ENCODE results near the gene ZNF211. TPM values are rescaled to one million over a fixed set of nuclear protein-coding genes. Genes with fewer than 3 reads are reported as not detected.

ZNF211 gene
- total and polyA plus RNA-seq, 9 of the 15 experiments (the other 6 are each of a cell fraction or from before 2014, with no cell fraction given) = 1.3 to 11.6 (median 4.5) TPM

DNA sequence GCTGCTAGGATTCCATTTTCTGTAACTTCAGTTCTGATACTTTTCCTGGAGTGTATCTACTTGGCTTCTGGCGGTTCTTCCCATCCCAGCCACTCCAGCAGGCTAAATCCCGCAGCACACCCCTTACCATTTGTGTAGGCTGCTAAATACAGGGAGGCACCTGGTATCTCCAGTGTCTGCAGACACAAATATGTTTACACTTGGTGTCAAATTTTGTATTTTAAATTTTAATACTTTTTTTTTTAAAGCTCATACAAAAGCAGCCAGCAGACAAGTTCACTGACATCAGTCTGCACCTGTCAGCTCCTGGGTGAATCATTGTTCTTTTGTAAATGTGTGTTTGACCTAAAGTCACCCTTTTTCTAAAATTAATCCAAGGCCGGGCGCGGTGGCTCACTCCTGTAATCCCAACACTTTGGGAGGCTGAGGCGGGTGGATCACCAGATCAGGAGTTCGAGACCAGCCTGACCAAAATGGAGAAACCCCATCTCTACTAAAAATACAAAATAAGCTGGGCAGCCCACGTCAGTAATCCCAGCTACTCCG is 32.4 kb downstream of the ZNF211 start (continued):
- TF ChIP-seq, protein P1, sequence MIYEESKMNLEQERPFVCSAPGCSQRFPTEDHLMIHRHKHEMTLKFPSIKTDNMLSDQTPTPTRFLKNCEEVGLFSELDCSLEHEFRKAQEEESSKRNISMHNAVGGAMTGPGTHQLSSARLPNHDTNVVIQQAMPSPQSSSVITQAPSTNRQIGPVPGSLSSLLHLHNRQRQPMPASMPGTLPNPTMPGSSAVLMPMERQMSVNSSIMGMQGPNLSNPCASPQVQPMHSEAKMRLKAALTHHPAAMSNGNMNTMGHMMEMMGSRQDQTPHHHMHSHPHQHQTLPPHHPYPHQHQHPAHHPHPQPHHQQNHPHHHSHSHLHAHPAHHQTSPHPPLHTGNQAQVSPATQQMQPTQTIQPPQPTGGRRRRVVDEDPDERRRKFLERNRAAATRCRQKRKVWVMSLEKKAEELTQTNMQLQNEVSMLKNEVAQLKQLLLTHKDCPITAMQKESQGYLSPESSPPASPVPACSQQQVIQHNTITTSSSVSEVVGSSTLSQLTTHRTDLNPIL (CRISPR knock-in tag; IDR thresholded peaks at IDR 0.05) = no peak

DNA sequence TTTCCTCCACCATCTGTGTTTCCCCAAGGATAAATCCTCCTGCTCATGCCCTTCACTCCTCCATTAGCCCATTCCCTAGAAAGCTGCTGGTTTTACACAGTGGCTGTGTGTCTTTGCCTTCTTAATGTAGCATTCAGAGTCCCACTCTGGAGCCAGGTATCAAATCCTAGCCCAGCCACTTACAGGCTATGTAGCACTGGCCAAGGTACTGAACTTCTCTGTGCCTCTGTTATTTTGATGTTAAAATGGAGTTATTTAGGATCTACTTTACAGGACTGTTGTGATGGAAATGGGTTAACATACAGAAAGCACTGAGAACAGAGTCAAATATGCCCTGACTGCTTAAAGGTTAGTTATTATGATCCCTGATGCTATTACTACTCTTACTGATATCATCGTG is 34.3 kb downstream of the ZNF211 start:
- Histone ChIP-seq H3K27ac (ENCODE audit: extremely low read depth, low read depth, low read length) (no peak overlapping the region), H4K20me1 (replicated peaks; ENCODE audit: control insufficient read depth, insufficient read depth, low read length) (no peaks in the 10 kb centered on the region), H3K4me1 (replicated peaks in 1 of 2; ENCODE audit: control insufficient read depth in 2 of 2, insufficient read depth in 2 of 2, low read length in 2 of 2) (peaks cover 0 to 8% of the 10 kb centered on the region in 2 experiments; a peak in 3 of 5 replicates), H3K36me3 (ENCODE audit: control insufficient read depth, insufficient read depth, low read length) (no peaks in the 10 kb centered on the region), H3K9ac (ENCODE audit: insufficient read depth in 1 of 2, low read depth in 2 of 2, low read length in 2 of 2) (no peak overlapping the region), H3K27me3 (ENCODE audit: control insufficient read depth in 2 of 2, insufficient read depth in 2 of 2, low read length in 2 of 2) (peaks cover 12 to 20% of the 10 kb centered on the region in 2 experiments), H3K9me1 (ENCODE audit: control insufficient read depth, insufficient read depth, low read length) (no peaks in the 10 kb centered on the region), H3K4me3 (no peak overlapping the region), H3K4me2 (ENCODE audit: insufficient read depth, low read length) (no peak overlapping the region), H3K79me2 (ENCODE audit: control insufficient read depth, insufficient read depth, low read length) (no peaks in the 10 kb centered on the region), H3K9me3 (replicated peaks; ENCODE audit: control insufficient read depth, insufficient read depth, low read depth, low read length) (no peaks in the 10 kb centered on the region), H2AFZ (ENCODE audit: low read depth, low read length) (no peak overlapping the region)
- in situ Hi-C loops (cut with MboI) (no loop called here), intact Hi-C loops (cut with micrococcal nuclease) (no loop called here)
- no peak for DNase-seq (ENCODE audit: extremely low read depth in 1 of 4, low spot score in 3 of 4)
- ChIA-PET POLR2A (no interaction called here), CTCF (ENCODE audit: low intra/inter-chr PET ratio) (no interaction called here)
- no TSS peak for BruUV-seq (replicated peaks)
- 8% methylated on average over 1 of the region's 1 CpG for WGBS (ENCODE audit: insufficient coverage, low coverage, missing lambda C conversion rate)
- ATAC-seq = no peak
- FAIRE-seq = no peak
- peak; percentile 54; the same call in 1 of the 2 replicates for TF ChIP-seq EHMT2 (IDR thresholded peaks at IDR 0.05)
- no peak for TF ChIP-seq ZNF785 (CRISPR knock-in tag; IDR thresholded peaks at IDR 0.05)
- TF ChIP-seq CTBP1 (IDR thresholded peaks at IDR 0.05; ENCODE audit: borderline replicate concordance) = no peak
- TF ChIP-seq SMAD3 (CRISPR knock-in tag; conservative IDR thresholded peaks at IDR 0.05) = no peak
- TF ChIP-seq, protein P2, sequence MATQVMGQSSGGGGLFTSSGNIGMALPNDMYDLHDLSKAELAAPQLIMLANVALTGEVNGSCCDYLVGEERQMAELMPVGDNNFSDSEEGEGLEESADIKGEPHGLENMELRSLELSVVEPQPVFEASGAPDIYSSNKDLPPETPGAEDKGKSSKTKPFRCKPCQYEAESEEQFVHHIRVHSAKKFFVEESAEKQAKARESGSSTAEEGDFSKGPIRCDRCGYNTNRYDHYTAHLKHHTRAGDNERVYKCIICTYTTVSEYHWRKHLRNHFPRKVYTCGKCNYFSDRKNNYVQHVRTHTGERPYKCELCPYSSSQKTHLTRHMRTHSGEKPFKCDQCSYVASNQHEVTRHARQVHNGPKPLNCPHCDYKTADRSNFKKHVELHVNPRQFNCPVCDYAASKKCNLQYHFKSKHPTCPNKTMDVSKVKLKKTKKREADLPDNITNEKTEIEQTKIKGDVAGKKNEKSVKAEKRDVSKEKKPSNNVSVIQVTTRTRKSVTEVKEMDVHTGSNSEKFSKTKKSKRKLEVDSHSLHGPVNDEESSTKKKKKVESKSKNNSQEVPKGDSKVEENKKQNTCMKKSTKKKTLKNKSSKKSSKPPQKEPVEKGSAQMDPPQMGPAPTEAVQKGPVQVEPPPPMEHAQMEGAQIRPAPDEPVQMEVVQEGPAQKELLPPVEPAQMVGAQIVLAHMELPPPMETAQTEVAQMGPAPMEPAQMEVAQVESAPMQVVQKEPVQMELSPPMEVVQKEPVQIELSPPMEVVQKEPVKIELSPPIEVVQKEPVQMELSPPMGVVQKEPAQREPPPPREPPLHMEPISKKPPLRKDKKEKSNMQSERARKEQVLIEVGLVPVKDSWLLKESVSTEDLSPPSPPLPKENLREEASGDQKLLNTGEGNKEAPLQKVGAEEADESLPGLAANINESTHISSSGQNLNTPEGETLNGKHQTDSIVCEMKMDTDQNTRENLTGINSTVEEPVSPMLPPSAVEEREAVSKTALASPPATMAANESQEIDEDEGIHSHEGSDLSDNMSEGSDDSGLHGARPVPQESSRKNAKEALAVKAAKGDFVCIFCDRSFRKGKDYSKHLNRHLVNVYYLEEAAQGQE (IDR thresholded peaks at IDR 0.05; ENCODE audit: borderline replicate concordance) = peak; percentile 71
- TF ChIP-seq, protein P2 (CRISPR knock-in tag; IDR thresholded peaks at IDR 0.05; ENCODE audit: low read depth) = no peak
- TF ChIP-seq, protein P3, sequence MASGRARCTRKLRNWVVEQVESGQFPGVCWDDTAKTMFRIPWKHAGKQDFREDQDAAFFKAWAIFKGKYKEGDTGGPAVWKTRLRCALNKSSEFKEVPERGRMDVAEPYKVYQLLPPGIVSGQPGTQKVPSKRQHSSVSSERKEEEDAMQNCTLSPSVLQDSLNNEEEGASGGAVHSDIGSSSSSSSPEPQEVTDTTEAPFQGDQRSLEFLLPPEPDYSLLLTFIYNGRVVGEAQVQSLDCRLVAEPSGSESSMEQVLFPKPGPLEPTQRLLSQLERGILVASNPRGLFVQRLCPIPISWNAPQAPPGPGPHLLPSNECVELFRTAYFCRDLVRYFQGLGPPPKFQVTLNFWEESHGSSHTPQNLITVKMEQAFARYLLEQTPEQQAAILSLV (tag; IDR thresholded peaks at IDR 0.05) = no peak

Data from K562 (cell line).